ENCODE data around the gene FGF14. TPM values are rescaled to one million over a fixed set of nuclear protein-coding genes. Genes with fewer than 3 reads are reported as not detected.
"Not testable (repeated sequence)": the region's sequence is repeated elsewhere in the genome, so short reads cannot be mapped to it uniquely, and the experiment has no call there.

Gene FGF14
- total RNA-seq, 1 donor from 2014 or later, result 4.6 TPM

GRCh38 chr13:101846249-101846648 is 555.6 kb downstream of the FGF14 start:
- H3K36me3 Mint-ChIP-seq (ENCODE audit: insufficient read depth), result no peaks in the 10 kb centered on the region
- no peaks in the 10 kb centered on the region for H3K27me3 Mint-ChIP-seq
- DNase-seq (ENCODE audit: low spot score, unreplicated experiment), result no peak
- H3K9me3 Mint-ChIP-seq (ENCODE audit: low read depth), result no peaks in the 10 kb centered on the region
- H3K4me1 Mint-ChIP-seq (ENCODE audit: low read depth), result peaks cover 7% of the 10 kb centered on the region
- H3K27ac Mint-ChIP-seq, result no peak overlapping the region
- TF ChIP-seq CTCF (IDR thresholded peaks at IDR 0.05; ENCODE audit: unreplicated experiment), result no peak
- no peak overlapping the region for H3K4me3 Mint-ChIP-seq (ENCODE audit: low read depth)

- Mint-ChIP-seq H3K4me3 (ENCODE audit: low read depth) (no peak overlapping the region), H3K4me1 (ENCODE audit: low read depth) (peaks cover 7% of the 10 kb centered on the region), H3K27ac (no peak overlapping the region), H3K9me3 (ENCODE audit: low read depth) (no peaks in the 10 kb centered on the region), H3K36me3 (ENCODE audit: insufficient read depth) (no peaks in the 10 kb centered on the region), H3K27me3 (no peaks in the 10 kb centered on the region)
- no peak for TF ChIP-seq CTCF (IDR thresholded peaks at IDR 0.05; ENCODE audit: unreplicated experiment)
- DNase-seq (ENCODE audit: low spot score, unreplicated experiment), result no peak
These were observed 556.4 kb downstream of the FGF14 start for GRCh38 chr13:101845245-101846020.

GRCh38 chr13:101841698-101842097 is 560.1 kb downstream of the FGF14 start:
- peaks cover 7% of the 10 kb centered on the region for H3K4me1 Mint-ChIP-seq (ENCODE audit: low read depth)
- no peak for DNase-seq (ENCODE audit: low spot score, unreplicated experiment)
- H3K9me3 Mint-ChIP-seq (ENCODE audit: low read depth), result no peaks in the 10 kb centered on the region
- H3K4me3 Mint-ChIP-seq (ENCODE audit: low read depth), result no peak overlapping the region
- TF ChIP-seq CTCF (IDR thresholded peaks at IDR 0.05; ENCODE audit: unreplicated experiment), result no peak
- H3K27ac Mint-ChIP-seq, result no peak overlapping the region
- no peaks in the 10 kb centered on the region for H3K36me3 Mint-ChIP-seq (ENCODE audit: insufficient read depth)
- H3K27me3 Mint-ChIP-seq, result no peaks in the 10 kb centered on the region

GRCh38 chr13:101838323-101838722 is 563.5 kb downstream of the FGF14 start:
- H3K27me3 Mint-ChIP-seq, result no peaks in the 10 kb centered on the region
- H3K4me1 Mint-ChIP-seq (ENCODE audit: low read depth), result peaks cover 2% of the 10 kb centered on the region

GRCh38 chr13:101837778-101838177 is 564.1 kb downstream of the FGF14 start:
- DNase-seq (ENCODE audit: low spot score, unreplicated experiment); H3K27ac Mint-ChIP-seq; H3K36me3 Mint-ChIP-seq (ENCODE audit: insufficient read depth); H3K9me3 Mint-ChIP-seq (ENCODE audit: low read depth); H3K4me1 Mint-ChIP-seq (ENCODE audit: low read depth); H3K4me3 Mint-ChIP-seq (ENCODE audit: low read depth); H3K27me3 Mint-ChIP-seq: not testable (repeated sequence)

More at GRCh38 chr13:101838323-101838722, 563.5 kb downstream of the FGF14 start:
- no peak for TF ChIP-seq CTCF (IDR thresholded peaks at IDR 0.05; ENCODE audit: unreplicated experiment)
- Mint-ChIP-seq H3K9me3 (ENCODE audit: low read depth) (no peaks in the 10 kb centered on the region), H3K27ac (no peak overlapping the region), H3K4me3 (ENCODE audit: low read depth) (no peak overlapping the region), H3K36me3 (ENCODE audit: insufficient read depth) (no peaks in the 10 kb centered on the region)
- no peak for DNase-seq (ENCODE audit: low spot score, unreplicated experiment)

GRCh38 chr13:101837288-101837687 is 564.6 kb downstream of the FGF14 start:
- H3K4me3 Mint-ChIP-seq (ENCODE audit: low read depth), result no peak overlapping the region
- H3K27ac Mint-ChIP-seq, result no peak overlapping the region
- H3K9me3 Mint-ChIP-seq (ENCODE audit: low read depth), result no peaks in the 10 kb centered on the region
- DNase-seq (ENCODE audit: low spot score, unreplicated experiment), result no peak
- no peaks in the 10 kb centered on the region for H3K27me3 Mint-ChIP-seq
- no peak for TF ChIP-seq CTCF (IDR thresholded peaks at IDR 0.05; ENCODE audit: unreplicated experiment)
- H3K36me3 Mint-ChIP-seq (ENCODE audit: insufficient read depth), result no peaks in the 10 kb centered on the region
- peaks cover 2% of the 10 kb centered on the region for H3K4me1 Mint-ChIP-seq (ENCODE audit: low read depth)

Measured in progenitor cell of endocrine pancreas (in vitro differentiated cells).